GM10266 (cell line): ENCODE results near the gene ZNF627.

ENCODE experiments used
- DNase-seq: peaks from one replicate; pipeline ENCODE4 v3.0.0; 2012; ENCODE audit errors: extremely low spot score
- CTCF ChIP-seq: IDR thresholded peaks from 2 replicates; pipeline ENCODE4 v1.5.1; 2012; ENCODE audit warnings: mild to moderate bottlenecking, low read depth; ENCODE audit not compliant: control insufficient read depth, insufficient read depth; ENCODE audit errors: missing control alignments

ZNF627 gene

DNA sequence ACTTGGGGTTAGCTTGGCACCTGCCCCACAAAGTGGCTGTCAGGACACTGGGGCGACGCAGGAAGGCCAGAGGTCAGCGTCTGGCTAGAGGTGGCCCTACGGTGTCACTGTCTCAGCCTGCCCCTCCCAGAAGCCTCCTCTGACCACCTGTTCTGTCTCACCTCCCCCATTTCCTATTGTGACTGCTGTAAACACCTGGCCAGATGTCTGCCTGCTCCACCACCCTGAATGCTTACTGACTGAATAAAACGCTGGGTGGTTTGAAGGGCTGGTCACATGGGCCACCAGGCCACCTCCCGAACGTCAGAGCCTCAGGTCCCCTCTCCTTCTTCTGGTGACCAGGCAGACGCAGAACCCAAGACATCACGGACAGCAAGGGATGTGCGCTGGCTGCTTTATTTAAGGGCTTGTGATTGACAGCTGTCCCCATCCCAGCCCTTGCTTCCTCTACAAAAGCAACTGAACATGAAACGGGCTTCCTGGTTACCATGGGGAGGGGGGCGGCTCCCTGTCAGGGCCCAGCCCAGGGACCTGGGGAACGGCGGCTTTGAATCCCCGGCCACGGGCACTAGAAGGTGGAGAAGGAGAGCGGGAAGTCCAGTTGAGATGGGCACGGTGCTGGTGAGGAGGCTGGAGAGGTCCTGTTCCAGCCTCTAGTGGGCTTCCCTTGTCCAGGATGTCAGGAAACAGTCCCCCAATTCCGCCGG lies 44.5 kb upstream of the ZNF627 start:
- TF ChIP-seq CTCF, result no peak
- DNase-seq, result no peak

DNA sequence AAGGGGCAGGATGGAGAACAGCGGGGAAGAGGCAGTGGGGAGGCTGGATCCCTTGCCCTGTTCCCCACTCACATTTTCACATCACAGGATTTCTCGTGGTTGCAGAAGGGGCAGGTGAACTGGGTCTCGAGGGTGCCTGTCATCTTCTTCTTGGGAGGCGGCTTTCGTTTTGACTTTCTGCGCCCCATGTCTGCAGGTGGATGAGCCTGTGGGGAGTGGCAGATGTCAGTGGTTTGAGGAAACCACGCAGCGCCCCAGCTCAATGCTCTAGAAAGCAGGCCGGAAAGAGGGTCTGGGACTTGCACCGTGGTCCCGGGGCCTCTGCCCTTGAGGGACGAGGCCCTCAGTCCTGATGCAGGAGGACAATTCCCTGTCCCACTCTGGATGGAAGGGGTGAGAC lies 43.1 kb upstream of the ZNF627 start:
- DNase-seq, result no peak
- no peak for TF ChIP-seq CTCF

GRCh38 chr19:11555246-11555645 lies 42.0 kb upstream of the ZNF627 start:
- no peak for TF ChIP-seq CTCF
- DNase-seq, result no peak

DNA sequence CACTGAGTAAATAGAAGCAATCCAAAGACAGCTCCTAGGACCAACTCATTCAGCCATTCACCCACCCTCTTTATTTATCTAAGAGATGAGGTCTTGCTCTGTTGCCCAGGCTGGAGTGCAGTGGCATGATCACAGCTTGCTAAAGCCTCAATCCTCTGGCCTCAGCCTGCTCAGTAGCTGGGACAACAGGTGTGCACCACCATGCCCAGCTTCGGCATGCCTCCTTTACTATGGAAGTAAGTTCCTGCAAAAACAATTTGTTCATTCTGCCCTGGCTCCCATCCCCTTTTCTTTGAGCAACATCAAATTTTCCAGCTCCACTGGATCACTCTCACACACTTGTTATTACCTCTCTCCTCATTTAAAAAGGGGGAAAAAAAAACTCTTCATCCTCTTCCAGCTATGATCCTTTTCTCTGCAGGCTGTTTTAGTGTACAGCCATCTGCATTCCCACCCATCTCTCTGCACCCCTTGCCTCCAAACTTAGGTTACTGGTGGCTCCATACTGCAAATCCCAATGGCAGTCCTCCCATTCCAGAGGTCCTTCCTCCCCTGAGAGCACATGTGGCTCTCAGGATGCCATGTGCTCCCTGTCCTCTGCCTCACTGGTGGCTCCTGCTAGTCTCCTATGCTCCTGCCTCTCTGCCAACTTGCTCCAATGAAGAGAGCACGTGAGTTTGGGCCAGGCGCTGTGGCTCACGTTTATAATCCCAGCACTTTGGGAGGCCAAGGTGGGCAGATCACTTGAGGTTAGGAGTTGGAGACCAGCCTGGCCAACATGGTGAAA lies 40.5 kb upstream of the ZNF627 start:
- no peak for DNase-seq
- TF ChIP-seq CTCF, result no peak

DNA sequence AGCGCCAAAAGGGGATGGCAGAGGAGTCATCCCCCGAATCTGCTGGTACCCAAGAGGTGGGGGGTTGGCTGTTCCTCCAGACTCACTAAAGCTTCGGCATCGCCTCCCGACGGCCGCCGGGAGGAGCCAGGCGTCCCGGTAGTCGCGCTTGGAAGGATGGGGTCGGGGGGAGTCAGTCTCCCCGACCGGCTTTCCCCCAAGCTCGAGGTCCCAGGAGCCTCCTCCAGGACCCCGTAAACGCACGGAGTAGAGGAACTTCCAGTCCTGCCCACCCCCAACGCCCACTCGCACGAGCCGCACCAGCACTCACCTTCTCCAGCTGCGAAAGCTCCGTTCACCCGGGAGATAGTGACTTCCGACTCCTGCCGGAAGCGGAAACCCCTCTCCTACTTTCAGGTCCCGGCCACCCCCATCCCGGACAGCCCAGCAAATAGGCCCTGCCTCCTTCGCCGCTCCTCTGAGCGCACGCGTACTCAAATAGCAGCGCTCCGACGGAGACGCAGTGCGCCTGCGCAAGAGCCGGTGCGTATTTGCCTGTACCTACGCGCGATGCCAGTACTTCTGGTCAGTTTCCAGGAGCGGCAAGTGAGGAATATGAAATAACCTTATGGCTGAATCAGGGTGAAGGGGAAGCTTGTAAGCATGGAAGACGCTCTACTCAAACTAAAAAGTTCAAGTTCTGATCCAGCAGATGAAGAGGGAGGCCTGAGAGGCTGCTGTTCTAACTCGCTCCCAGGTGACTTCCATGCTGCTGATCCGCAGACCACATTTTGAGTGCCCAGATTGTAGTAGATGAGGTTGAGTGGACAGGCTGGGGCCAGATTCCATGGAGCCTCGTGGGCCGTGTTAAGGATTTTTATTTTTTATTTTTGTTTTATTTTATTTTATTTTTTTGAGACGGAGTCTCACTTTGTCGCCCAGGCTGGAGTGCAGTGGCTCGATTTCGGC lies 38.1 kb upstream of the ZNF627 start, which contains the start of gene ELOF1:
Gene ELOF1 (minus strand): TSS at position 350 of the 948 bp plus-strand sequence. CDS start 4,883 bp downstream, outside the sequence.
- TF ChIP-seq CTCF, result peak; percentile 13
- DNase-seq, result peak; percentile 95

GRCh38 chr19:11560404-11561051 lies 36.8 kb upstream of the ZNF627 start:
- peak; percentile 68 for TF ChIP-seq CTCF
- peak; percentile 69 for DNase-seq
